DMS153 (cell line): Measurements from ENCODE around the gene BPGM.
"Not testable (repeated sequence)": the region's sequence is repeated elsewhere in the genome, so short reads cannot be mapped to it uniquely, and the experiment has no call there.

Source experiments
- DNase-seq: peaks from one replicate; lab custom pipeline; 2025; lab: John Stamatoyannopoulos, UW

BPGM gene

DNA sequence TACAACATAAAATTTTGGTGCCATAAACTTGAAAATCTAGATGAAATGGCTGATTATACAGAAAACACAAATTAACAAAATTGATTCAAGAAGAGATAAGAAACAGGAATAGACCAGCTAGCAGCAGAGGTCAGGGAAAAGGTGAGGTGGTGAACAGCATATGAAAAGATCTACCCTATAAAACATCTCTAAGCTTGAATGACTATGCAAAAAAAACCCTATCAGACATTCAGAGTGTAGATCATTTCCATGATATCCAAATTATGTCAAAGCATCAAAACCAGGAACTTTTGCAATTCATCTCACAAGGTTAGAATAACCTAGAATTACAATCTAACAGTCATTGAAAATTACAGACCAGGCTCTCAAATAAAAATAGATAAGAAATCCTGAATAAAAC lies 14.6 kb upstream of the BPGM start:
- DNase-seq, result no peak

- peak; percentile 25 for DNase-seq
These were observed 13.6 kb upstream of the BPGM start for GRCh38 chr7:134632937-134633540.

- no peak for DNase-seq
These were observed 10.6 kb upstream of the BPGM start for GRCh38 chr7:134636008-134636449.

DNA sequence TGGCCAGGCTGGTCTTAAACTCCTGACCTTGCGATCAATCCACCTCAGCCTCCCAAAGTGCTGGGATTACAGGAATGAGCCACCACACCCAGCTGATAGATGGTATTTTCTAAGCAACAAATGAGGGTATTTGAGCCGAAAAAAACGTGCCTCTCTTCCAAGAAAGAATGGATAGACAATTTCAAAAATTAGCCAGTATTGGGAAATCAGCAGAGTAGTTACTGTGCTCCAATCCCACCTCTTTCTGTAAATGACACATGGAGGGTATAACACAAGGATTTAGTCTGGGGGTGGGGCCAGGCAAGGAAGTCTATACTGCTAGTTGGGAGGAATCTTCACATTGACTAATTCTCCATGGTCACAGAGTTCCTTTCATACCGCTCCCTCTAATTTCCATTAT lies 9.2 kb upstream of the BPGM start:
- no peak for DNase-seq

GRCh38 chr7:134637934-134638719 lies 8.5 kb upstream of the BPGM start:
- DNase-seq, result no peak

DNA sequence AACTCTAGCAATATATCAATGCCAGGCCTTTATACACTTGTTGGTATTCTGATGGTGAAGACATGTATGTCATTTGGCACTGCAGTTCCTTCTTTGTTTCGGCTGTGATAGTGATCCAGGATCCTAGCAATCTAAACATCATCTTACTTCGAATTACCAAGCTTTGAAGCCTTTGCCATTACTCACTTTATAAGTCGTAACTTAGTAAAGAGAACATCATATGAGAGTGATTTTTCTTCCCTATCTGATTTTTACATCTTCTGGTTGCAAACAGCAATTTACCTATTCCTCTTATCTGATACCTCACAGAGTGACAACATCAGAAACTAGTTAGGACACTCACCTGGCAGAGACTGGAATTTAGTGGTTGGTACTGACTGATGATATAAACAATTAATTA lies 7.6 kb upstream of the BPGM start:
- DNase-seq, result no peak

GRCh38 chr7:134639683-134640279 lies 6.9 kb upstream of the BPGM start:
- no peak for DNase-seq

GRCh38 chr7:134640842-134641715 lies 5.6 kb upstream of the BPGM start:
- DNase-seq, result no peak

GRCh38 chr7:134641981-134642380 lies 4.7 kb upstream of the BPGM start:
- not testable (repeated sequence) for DNase-seq

GRCh38 chr7:134643131-134643530 lies 3.5 kb upstream of the BPGM start:
- DNase-seq, result no peak

- DNase-seq, result no peak
These were observed 1.2 kb upstream of the BPGM start for GRCh38 chr7:134645478-134645877.

DNA sequence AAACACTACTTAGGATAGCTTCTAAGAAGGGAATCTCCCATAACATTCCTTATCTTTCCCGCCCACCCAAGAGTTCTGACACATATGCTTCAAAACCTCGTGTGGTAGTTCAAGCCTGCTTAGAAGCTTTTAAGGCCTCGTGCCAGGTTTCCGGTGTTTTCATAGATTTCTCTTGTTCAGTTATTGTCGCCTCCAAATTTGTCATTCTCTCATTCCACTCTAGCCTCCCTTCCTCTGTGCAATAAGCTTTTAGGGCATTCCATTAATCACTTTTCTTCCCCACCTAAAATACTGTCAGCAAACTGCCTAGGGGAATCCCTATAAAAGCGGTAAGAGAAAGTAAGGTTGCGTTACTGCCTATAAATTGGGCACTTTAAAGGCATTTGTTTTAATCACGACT lies 718 bp upstream of the BPGM start:
- DNase-seq, result no peak

DNA sequence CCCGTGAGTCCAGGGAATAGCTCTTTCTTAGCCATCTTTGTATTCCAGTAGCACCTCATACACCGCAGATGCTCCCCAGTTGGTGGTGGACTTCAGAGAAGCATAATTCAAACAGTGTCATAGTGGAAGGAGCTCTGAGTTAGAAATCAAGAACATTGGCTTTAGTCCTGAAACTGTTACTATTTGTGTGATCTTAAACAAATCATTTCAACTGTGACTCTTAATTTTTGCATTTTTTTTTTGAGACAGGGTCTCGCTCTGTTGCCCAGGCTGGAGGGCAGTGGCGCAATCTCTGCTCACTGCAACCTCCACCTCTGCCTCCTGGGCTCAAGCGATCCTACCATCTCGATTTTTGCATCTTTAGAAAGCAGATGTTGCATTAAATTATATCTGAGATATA lies 1.8 kb downstream of the BPGM start:
- no peak for DNase-seq

DNA sequence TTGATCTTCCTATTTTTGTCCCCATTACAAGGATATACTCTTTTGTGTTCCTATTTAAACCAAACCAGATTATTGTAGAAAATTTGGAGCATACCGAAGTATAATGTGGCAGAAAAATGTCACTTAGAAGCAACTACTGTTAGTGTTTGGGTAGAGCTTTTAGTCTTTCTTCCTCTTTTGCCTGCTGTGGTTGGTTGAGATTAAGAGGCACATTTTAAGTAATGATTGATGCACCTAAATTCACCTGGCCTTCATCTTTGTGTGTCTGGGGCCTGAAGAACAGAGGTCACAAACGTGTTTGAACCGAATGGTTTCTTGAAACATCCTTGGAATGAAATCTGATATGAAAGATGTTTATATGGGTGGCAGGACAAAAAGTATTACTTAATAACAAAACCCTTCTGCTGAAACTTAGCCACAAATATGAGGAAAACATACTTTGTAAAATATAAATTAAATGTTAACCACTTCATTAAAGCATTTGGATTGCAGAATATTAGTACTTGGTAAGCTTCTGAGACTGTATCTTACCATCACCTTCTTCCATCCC lies 2.6 kb downstream of the BPGM start:
- DNase-seq, result no peak

GRCh38 chr7:134651991-134652390 lies 5.3 kb downstream of the BPGM start:
- DNase-seq, result no peak

- DNase-seq, result no peak
These were observed 7.6 kb downstream of the BPGM start for GRCh38 chr7:134654104-134654775.

- DNase-seq, result no peak
These were observed 10.9 kb downstream of the BPGM start for GRCh38 chr7:134657526-134657925.

DNA sequence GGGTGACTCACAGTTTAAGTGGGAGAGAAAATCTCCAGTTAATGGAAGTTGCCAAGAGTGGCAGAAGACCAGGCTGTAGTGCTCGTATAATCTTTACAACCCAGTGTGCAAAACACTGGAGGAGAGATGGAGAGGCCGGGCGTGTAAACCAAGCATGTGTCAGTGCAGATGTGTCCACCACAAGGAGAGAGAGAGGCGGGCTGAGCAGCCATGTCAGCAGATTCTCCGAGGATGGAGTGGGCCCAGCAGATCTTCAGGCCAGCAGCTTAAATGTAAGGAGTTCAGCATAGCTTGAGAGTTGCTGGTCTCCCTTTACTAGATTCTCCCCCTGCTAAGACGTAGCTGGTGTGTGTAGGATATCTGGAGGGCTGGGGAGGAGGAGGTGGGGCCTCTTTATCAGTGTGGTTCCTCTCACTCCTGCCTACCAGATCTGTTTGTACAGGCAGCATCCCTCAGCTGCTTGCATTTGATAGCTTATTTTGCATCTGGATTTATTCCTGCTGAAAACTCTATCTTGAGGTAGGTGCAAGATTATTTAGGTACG lies 13.7 kb downstream of the BPGM start:
- no peak for DNase-seq

GRCh38 chr7:134660961-134661376 lies 14.3 kb downstream of the BPGM start:
- no peak for DNase-seq

DNA sequence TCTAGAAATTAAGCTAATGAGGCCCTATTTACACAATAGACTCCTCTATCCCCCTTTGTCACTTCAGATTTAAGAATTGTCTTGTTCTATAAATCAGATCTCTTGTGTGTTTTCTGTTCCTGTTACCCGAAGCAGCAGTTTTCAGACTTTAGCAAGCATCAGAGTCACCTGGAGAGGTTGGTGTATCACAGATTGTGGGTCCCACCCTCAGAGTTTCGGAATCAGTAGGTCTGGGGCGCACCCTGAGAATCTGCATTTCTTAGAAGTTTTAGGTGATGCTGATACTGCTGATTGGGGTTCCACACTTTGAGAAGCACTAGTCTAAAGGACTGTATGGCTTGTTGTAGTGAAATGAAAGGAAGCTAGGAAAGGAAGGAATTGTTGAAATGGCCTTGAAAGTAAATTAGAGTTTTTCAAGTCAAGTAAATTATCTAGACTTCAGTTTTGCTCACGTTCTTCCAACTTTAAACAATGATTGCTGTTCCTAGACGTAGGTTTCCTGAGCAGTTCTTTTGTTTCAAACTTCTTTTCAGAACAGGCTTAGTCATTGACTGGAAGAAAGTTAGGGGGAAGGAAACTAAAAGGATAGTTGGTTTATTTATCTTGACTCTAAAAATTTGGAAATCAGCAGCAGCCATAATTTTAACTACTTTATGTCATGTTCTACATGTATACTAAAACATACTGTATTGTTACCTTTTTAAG lies 15.7 kb downstream of the BPGM start:
- DNase-seq, result no peak

- no peak for DNase-seq
These were observed 16.2 kb downstream of the BPGM start for GRCh38 chr7:134662871-134663205.
